ENCODE data around the gene SLC47A2. TPM values are rescaled to one million over a fixed set of nuclear protein-coding genes. Genes with fewer than 3 reads are reported as not detected.

SLC47A2 gene
- total RNA-seq, 3 donors from 2014 or later, result 0.28 to 0.65 (median 0.38) TPM

DNA sequence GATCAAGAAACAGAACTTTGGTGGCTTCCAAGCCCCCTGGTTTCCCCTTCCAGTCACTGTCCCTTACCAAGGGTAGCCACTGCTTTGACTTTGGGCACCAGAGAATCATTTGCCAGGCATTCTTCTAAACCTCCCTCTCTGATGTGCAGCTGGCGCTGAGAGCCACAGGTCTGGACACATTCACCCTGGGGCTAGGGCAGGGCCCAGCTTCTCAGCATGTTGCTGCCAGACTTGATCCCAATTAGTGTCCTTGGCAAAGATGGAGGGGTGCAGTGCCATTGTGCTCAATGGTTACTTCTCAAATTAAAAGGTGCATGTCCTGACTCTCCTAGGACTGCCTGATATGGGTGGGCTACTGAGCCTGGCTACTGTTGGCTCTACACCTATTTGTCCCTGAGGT is 7.6 kb upstream of the SLC47A2 start:
- Histone ChIP-seq H3K36me3 (ENCODE audit: low read depth) (no peaks in the 10 kb centered on the region), H3K4me1 (ENCODE audit: low read depth) (peaks cover 34% of the 10 kb centered on the region), H3K9me3 (no peaks in the 10 kb centered on the region), H3K4me3 (no peak overlapping the region)
- DNase-seq, result peak in 1 of 3 donors; percentile 24
- TF ChIP-seq, protein P1, sequence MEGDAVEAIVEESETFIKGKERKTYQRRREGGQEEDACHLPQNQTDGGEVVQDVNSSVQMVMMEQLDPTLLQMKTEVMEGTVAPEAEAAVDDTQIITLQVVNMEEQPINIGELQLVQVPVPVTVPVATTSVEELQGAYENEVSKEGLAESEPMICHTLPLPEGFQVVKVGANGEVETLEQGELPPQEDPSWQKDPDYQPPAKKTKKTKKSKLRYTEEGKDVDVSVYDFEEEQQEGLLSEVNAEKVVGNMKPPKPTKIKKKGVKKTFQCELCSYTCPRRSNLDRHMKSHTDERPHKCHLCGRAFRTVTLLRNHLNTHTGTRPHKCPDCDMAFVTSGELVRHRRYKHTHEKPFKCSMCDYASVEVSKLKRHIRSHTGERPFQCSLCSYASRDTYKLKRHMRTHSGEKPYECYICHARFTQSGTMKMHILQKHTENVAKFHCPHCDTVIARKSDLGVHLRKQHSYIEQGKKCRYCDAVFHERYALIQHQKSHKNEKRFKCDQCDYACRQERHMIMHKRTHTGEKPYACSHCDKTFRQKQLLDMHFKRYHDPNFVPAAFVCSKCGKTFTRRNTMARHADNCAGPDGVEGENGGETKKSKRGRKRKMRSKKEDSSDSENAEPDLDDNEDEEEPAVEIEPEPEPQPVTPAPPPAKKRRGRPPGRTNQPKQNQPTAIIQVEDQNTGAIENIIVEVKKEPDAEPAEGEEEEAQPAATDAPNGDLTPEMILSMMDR (IDR thresholded peaks at IDR 0.05), result no peak
- intact Hi-C loops (cut with DNase I, micrococcal nuclease), result no loop called here
- no peak for ATAC-seq

DNA sequence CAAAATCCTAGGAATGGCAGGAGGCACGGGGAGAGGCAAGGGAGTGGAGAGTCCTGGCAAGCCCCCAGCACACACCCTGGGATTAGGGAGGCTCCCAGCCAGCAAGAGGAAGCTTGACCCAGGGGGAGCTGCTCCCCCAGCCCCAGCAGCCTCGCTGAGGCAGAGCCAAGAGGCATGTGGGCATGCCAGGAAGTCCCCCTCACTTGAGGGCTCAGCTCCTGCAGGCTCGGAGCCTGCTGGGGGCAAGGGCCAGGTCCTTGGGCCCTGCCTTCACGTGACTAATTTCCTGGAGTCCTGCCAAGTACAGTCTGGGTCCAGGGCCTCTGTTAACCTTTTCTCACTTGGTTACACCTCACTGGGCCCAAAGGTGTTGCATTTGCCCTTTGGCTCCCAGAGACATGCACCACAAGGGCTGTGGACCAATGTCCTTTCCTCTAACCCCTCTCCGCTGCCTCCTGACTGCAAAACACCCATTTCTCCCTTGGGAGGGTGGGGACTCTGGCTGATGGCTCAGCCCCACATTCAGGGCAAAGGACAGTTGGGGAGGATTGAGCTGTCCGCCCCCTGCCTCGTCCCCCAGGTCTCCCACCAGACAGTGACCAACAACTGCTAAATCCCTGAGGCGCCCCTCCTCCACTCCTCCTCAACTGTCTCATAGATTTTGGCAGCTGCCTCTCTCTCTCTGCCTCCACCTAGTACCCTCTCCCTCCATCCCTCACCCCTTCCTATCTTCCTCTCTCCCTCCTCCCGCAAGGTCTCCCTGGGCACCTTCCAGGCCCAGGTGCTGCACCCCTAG is 4.4 kb upstream of the SLC47A2 start:
- DNase-seq, result peak; percentile 59 to 77 (median 70)
- H3K4me1 ChIP-seq (ENCODE audit: low read depth), result peaks cover 17% of the 10 kb centered on the region
- peak; percentile 65 for ATAC-seq
- H3K9me3 ChIP-seq, result no peaks in the 10 kb centered on the region
- TF ChIP-seq, protein P1 (IDR thresholded peaks at IDR 0.05), result no peak
- intact Hi-C loops (cut with DNase I, micrococcal nuclease), result no loop called here
- no peaks in the 10 kb centered on the region for H3K36me3 ChIP-seq (ENCODE audit: low read depth)
- H3K4me3 ChIP-seq, result no peak overlapping the region

DNA sequence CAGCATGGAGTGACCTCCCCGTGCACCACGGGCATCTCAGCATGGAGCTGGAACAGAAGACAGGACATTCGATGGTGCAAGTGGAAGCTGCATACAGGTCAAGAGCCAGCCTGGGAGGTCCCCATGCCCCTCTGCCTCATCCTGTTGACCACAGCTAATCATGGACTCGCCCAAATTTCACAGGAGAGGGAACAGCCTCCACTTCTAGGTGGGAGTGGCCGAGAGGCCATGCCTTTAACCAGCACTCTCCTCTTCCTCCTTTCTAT is 3.8 kb upstream of the SLC47A2 start:
- Histone ChIP-seq H3K4me1 (ENCODE audit: low read depth) (peaks cover 17% of the 10 kb centered on the region), H3K4me3 (no peak overlapping the region)

DNA sequence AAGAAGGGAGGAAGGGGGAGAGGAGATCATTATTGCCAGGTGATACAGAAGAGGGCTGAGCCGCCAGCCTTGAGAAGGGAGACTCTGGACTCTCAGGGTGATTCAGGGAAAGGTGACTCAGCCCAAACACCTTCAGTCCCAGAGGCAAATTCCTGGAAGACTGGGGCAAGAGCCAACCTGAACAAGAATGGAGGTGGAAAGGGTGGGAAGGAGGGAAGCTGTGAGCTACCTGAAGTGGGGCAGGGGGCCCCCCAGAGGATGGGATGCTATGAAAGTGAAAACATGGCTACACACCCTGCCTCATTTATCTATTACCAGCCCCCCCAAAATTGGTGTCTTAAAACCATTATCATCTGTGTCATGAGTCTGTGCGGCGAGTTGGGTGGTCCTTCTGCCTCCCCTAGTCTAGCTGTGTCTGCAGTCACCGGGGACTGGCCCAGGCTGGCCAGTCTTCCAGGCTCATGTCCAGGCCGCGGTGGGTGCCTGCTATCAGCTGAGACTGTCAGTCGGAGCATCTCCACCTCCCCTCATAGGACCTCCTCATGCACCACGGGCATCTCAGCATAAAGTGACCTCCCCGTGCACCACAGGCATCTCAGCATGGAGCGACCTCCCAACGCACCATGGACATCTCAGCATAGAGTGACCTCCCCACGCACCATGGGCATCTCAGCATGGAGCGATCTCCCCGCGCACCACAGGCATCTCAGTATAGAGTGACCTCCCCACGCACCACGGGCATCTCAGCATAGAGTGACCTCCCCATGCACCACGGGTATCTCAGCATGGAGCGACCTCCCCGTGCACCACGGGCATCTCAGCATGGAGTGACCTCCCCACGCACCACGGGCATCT is 3.2 kb upstream of the SLC47A2 start:
- Histone ChIP-seq H3K36me3 (ENCODE audit: low read depth) (no peaks in the 10 kb centered on the region), H3K4me1 (ENCODE audit: low read depth) (peaks cover 13% of the 10 kb centered on the region), H3K9me3 (no peaks in the 10 kb centered on the region), H3K4me3 (no peak overlapping the region)
- no peak for DNase-seq
- peak; percentile 74 for ATAC-seq
- intact Hi-C loops (cut with DNase I, micrococcal nuclease), result no loop called here
- TF ChIP-seq, protein P1 (IDR thresholded peaks at IDR 0.05), result no peak

More for the DNA sequence above, 3.8 kb upstream of the SLC47A2 start:
- intact Hi-C loops (cut with DNase I, micrococcal nuclease), result no loop called here
- Histone ChIP-seq H3K9me3 (no peaks in the 10 kb centered on the region), H3K36me3 (ENCODE audit: low read depth) (no peaks in the 10 kb centered on the region)
- ATAC-seq (peak; percentile 6), DNase-seq (peak in 1 of 3 donors; percentile 31)
- TF ChIP-seq, protein P1 (IDR thresholded peaks at IDR 0.05), result no peak

DNA sequence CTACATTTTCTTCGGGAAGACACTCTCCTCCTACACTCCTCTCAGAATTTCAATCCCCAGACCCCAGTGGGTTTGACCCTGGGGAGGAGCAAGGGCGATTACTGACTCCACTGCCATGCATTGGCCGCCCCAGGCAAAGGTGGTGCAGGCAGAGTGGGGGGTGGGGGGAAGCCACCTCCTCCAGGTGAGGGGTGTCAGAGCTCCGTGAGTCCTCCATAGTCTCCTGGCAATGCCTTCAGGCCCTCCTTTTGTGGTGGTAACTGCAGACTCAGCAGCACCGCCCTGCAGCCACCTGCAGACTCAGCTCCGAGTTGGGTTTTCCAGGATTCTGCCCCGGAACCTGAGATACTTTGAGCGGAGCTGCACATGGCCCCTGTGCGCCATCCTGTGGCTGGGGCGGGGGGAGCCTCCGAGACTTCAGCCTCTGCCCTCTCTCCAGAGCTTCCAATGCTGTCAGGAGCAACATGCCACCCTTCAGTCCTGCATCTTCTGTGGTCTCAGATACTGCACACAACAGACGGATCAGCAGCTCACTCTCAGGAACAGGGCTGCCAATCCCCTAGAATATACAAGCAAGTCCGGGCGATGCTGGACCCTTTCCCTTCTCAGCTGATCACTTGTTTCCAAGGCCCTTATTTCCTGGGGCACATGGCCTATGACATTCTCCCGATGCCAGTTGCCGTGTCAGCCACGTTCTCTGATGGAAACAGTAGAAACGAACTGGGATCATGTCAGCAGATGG is 2.4 kb upstream of the SLC47A2 start:
- ATAC-seq (no peak), DNase-seq (no peak)
- intact Hi-C loops (cut with DNase I, micrococcal nuclease), result no loop called here
- no peaks in the 10 kb centered on the region for H3K9me3 ChIP-seq
- no peaks in the 10 kb centered on the region for H3K36me3 ChIP-seq (ENCODE audit: low read depth)
- H3K4me1 ChIP-seq (ENCODE audit: low read depth), result peaks cover 15% of the 10 kb centered on the region
- H3K4me3 ChIP-seq, result no peak overlapping the region
- TF ChIP-seq, protein P1 (IDR thresholded peaks at IDR 0.05), result no peak

Measured in mucosa of descending colon (tissue), 3 donors.